OCI-LY7 (cell line): ENCODE data around the gene WLS.

Experiments used
- CTCF ChIP-seq: fragments of 200-600 bp; sonication (generic); conservative IDR thresholded peaks from 2 replicates; pipeline ENCODE4 v1.5.1; 2014; ENCODE audit warnings: mild to moderate bottlenecking, antibody characterized with exemption, low read length, moderate library complexity, mixed read lengths
- EZH2phosphoT487 ChIP-seq: fragments of 200-600 bp; sonication (generic); IDR thresholded peaks from 2 replicates; pipeline ENCODE4 v1.6.1; 2018; ENCODE audit warnings: low read depth, borderline replicate concordance, mild to moderate bottlenecking, mixed run types, antibody characterized with exemption, low read length, moderate library complexity, mixed read lengths

- TF ChIP-seq CTCF (no peak), EZH2phosphoT487 (no peak)
Measured at GRCh38 chr1:68198752-68199151, 33.6 kb downstream of the WLS start.
